RWPE2 (cell line): ENCODE measurements around the gene PIP5KL1.

ENCODE experiments used
- ATAC-seq: fragments of 200-7000 bp; cut with Tn5 transposase; 3 replicates; pipeline ENCODE4 v1.9.1; 2021; ENCODE audit warnings: low read depth
- DNase-seq: peaks from one replicate; pipeline ENCODE4 v3.0.0-alpha.2; 2020; ENCODE audit warnings: low spot score
- H3K27ac ChIP-seq: fragments of 450-650 bp; 2 replicates; pipeline ENCODE4 v1.5.1; 2017; ENCODE audit warnings: mild to moderate bottlenecking; ENCODE audit not compliant: poor library complexity, severe bottlenecking
- H3K27me3 ChIP-seq: fragments of 250-450 bp; sonication (Bioruptor Pico); 2 replicates; pipeline ENCODE4 v1.5.1; 2021; ENCODE audit warnings: mild to moderate bottlenecking, moderate library complexity; ENCODE audit not compliant: insufficient read depth, poor library complexity, severe bottlenecking
- H3K36me3 ChIP-seq: fragments of 250-450 bp; sonication (Bioruptor Pico); 2 replicates; pipeline ENCODE4 v1.5.1; 2020; ENCODE audit warnings: low read depth, mild to moderate bottlenecking, moderate library complexity
- H3K4me1 ChIP-seq: fragments of 250-450 bp; sonication (Bioruptor Pico); 2 replicates; pipeline ENCODE4 v1.5.1; 2021; ENCODE audit warnings: mild to moderate bottlenecking, moderate library complexity; ENCODE audit not compliant: insufficient read depth, poor library complexity, severe bottlenecking
- H3K4me3 ChIP-seq: fragments of 250-450 bp; sonication (Bioruptor Pico); 2 replicates; pipeline ENCODE4 v1.5.1; 2021; ENCODE audit warnings: mild to moderate bottlenecking, moderate library complexity; ENCODE audit not compliant: severe bottlenecking
- H3K9me3 ChIP-seq: fragments of 250-450 bp; sonication (Bioruptor Pico); 2 replicates; pipeline ENCODE4 v1.5.1; 2021; ENCODE audit warnings: mild to moderate bottlenecking, moderate library complexity; ENCODE audit not compliant: severe bottlenecking
- TF ChIP-seq, protein P1 (sequence below): fragments of 450-650 bp; IDR thresholded peaks from one replicate; pipeline ENCODE4 v1.5.1; 2017; ENCODE audit warnings: mild to moderate bottlenecking, moderate library complexity; ENCODE audit not compliant: poor library complexity, severe bottlenecking

The PIP5KL1 gene

DNA sequence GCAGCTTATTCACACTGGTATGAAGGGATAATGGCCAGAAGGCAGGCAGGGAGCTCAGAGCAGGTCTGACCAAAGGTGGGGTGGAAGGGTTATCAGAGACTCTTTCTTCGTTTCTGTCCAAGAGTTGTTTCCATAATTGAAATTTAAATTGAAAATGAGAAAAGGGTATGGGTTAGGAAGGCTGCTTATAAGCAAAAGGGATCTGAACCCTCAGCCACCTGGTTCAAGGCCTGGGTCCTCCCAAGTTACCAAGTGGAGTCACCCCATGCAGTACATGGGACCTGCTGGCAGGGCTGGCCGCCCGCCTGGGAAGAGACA, 32.4 kb upstream of the PIP5KL1 start:
- DNase-seq (no peak), ATAC-seq (no peak)
- peaks cover 33% of the 10 kb centered on the region for H3K4me1 ChIP-seq
- no peak overlapping the region for H3K27ac ChIP-seq
- H3K36me3 ChIP-seq: no peaks in the 10 kb centered on the region
- TF ChIP-seq, protein P1, sequence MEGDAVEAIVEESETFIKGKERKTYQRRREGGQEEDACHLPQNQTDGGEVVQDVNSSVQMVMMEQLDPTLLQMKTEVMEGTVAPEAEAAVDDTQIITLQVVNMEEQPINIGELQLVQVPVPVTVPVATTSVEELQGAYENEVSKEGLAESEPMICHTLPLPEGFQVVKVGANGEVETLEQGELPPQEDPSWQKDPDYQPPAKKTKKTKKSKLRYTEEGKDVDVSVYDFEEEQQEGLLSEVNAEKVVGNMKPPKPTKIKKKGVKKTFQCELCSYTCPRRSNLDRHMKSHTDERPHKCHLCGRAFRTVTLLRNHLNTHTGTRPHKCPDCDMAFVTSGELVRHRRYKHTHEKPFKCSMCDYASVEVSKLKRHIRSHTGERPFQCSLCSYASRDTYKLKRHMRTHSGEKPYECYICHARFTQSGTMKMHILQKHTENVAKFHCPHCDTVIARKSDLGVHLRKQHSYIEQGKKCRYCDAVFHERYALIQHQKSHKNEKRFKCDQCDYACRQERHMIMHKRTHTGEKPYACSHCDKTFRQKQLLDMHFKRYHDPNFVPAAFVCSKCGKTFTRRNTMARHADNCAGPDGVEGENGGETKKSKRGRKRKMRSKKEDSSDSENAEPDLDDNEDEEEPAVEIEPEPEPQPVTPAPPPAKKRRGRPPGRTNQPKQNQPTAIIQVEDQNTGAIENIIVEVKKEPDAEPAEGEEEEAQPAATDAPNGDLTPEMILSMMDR: no peak
- no peaks in the 10 kb centered on the region for H3K27me3 ChIP-seq
- no peak overlapping the region for H3K4me3 ChIP-seq
- no peaks in the 10 kb centered on the region for H3K9me3 ChIP-seq

DNA sequence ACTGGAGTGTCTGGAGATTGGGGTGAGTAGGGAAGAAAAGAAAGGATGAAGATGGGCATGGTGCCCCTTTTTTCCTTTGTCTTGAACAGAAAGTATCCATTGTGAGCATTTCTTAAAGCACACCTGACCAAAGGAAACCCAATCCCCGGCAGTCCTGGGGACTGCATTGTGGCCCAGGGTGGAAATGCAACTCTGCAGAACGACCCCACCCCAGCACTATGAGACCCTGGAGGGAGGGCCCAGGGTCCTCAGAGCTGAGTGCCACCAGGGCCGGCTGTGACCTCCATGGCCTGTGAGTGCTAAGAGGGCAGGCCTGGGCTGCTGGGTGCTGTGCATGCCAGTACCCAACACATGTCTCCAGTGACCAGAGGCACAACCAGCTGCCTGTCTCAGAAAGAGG, 31.7 kb upstream of the PIP5KL1 start:
- DNase-seq (no peak), ATAC-seq (no peak)
- Histone ChIP-seq H3K27ac (no peak overlapping the region), H3K36me3 (no peaks in the 10 kb centered on the region), H3K27me3 (no peaks in the 10 kb centered on the region), H3K4me3 (no peak overlapping the region), H3K4me1 (peaks cover 26% of the 10 kb centered on the region), H3K9me3 (no peaks in the 10 kb centered on the region)
- TF ChIP-seq, protein P1: no peak

DNA sequence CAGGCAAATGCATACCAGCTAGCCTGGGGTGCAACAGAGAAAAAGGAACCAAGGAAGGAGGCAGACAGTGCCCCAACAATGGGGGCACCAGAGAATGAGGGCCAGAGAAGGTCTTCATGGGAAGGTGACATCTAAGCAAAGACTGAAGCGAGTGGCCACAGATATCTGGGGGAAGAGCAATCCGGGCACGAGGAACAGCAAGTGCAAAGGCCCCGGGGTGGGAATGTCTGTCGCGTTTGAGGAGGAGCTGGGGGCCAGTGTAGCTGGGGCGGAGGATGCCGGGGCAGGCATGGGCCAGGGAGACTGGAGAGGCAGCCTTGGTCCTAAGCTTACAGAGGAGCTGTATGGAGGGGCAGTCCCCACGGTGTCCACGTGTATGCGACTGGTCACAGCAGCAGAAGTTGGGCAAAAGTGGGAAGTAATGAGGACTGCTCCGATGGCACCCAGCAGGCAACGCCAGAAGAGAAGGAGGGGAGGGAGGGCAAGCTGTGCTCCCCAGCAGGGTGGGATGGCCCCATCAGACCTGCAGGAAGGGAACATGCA, 31.1 kb upstream of the PIP5KL1 start:
- Histone ChIP-seq H3K27ac (no peak overlapping the region), H3K36me3 (no peaks in the 10 kb centered on the region), H3K27me3 (no peaks in the 10 kb centered on the region), H3K4me1 (peaks cover 22% of the 10 kb centered on the region), H3K9me3 (no peaks in the 10 kb centered on the region), H3K4me3 (no peak overlapping the region)
- no peak for DNase-seq
- TF ChIP-seq, protein P1: no peak
- no peak for ATAC-seq

DNA sequence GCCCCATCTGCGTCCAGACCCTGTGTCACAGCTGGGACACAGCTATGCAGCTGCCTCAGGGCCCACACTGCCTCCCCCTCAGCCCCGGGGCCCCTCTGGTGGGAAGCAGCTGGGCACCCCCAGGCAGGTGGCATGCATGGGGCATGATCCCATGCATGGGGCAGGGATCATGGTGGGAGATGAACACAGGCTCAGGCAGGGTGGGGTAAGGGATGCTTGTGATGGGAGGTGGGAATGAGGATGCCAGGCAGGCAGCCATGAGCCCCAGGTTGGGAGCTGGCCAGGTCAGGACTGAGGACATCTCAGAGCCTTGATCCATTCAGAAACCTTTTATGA, 30.5 kb upstream of the PIP5KL1 start:
- no peaks in the 10 kb centered on the region for H3K9me3 ChIP-seq
- peak overlapping the region; percentile 46 for H3K27ac ChIP-seq
- H3K4me1 ChIP-seq: peaks cover 17% of the 10 kb centered on the region
- no peak for ATAC-seq
- no peak for DNase-seq
- no peaks in the 10 kb centered on the region for H3K36me3 ChIP-seq
- TF ChIP-seq, protein P1: no peak
- H3K27me3 ChIP-seq: no peaks in the 10 kb centered on the region
- H3K4me3 ChIP-seq: no peak overlapping the region

DNA sequence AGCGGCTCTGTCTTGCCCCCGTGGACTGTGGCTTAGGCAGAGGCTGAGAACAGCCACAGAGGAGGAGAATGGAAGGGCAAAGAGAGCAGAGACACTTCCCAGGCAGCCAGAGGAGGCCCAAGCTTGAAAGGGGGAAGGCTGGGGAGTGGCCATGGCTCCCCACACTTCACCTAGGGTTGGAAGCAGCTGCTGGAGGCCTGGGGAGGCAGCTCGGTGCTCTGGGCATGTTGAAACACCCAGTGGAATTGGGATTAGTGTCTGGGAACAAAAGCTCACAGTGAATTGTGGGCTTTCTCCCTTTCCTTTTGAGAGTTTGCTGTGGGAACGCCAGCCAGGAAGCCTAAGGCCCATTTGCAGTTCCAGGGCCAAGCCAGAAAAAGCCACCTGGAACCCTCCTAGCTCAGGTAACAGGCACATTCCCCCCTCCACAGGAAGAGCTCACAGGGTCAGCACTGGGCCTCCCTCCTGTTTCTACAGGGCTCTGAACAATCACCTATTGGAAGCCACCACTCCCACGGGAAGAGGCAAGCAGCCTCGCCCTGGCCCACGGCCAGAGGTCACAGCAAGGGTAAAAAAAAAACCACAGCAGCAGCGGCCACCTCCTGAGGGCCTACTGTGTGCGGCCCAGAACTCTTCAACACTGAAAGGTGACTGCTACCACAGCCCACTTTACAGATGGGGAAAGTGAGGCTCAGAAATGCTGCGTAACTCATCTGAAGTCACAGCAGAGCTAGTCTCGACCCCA, 30.0 kb upstream of the PIP5KL1 start:
- TF ChIP-seq, protein P1: no peak
- H3K27ac ChIP-seq: peak overlapping the region; percentile 46
- H3K9me3 ChIP-seq: no peaks in the 10 kb centered on the region
- H3K36me3 ChIP-seq: no peaks in the 10 kb centered on the region
- ATAC-seq (peak; percentile 51; the same call in 2 of the 3 replicates), DNase-seq (no peak)
- no peaks in the 10 kb centered on the region for H3K27me3 ChIP-seq
- peaks cover 16% of the 10 kb centered on the region for H3K4me1 ChIP-seq
- H3K4me3 ChIP-seq: no peak overlapping the region
